ENCODE data around the gene MEGF6. TPM values are rescaled to one million over a fixed set of nuclear protein-coding genes. Genes with fewer than 3 reads are reported as not detected.

The MEGF6 gene
- total and polyA plus RNA-seq, 7 donors = 0.67 to 5.5 (median 3.7) TPM

- H3K36me3 ChIP-seq (ENCODE audit: insufficient read depth in 1 of 2, low read depth in 1 of 2) = peaks cover 6 to 57% of the 10 kb centered on the region in 2 donors
These were observed 28.1 kb upstream of the MEGF6 start for GRCh38 chr1:3639397-3639911.

GRCh38 chr1:3638676-3639075 lies 27.4 kb upstream of the MEGF6 start:
- no peak for TF ChIP-seq CTCF (IDR thresholded peaks at IDR 0.05)
- DNase-seq (no peak), ATAC-seq (no peak)
- no peaks in the 10 kb centered on the region for H3K9me3 ChIP-seq
- H3K27me3 ChIP-seq (ENCODE audit: insufficient read depth in 3 of 3, low read length in 2 of 3) = no peaks in the 10 kb centered on the region
- no peak overlapping the region for H3K4me3 ChIP-seq
- no peak overlapping the region for H3K27ac ChIP-seq
- 83 to 85% (median 85%) methylated on average over 15 of the region's 15 CpGs for WGBS, 3 donors
- peaks cover 6 to 63% of the 10 kb centered on the region in 2 donors for H3K36me3 ChIP-seq (ENCODE audit: insufficient read depth in 1 of 2, low read depth in 1 of 2)
- intact Hi-C loops (cut with DNase I) = no loop called here
- no peaks in the 10 kb centered on the region for H3K4me1 ChIP-seq

More at GRCh38 chr1:3639397-3639911, 28.1 kb upstream of the MEGF6 start:
- H3K27ac ChIP-seq = no peak overlapping the region
- H3K27me3 ChIP-seq (ENCODE audit: insufficient read depth in 3 of 3, low read length in 2 of 3) = no peaks in the 10 kb centered on the region
- no peak overlapping the region for H3K4me3 ChIP-seq
- no peaks in the 10 kb centered on the region for H3K4me1 ChIP-seq
- TF ChIP-seq CTCF (IDR thresholded peaks at IDR 0.05) = no peak
- 92 to 94% (median 93%) methylated on average over 23 of the region's 23 CpGs for WGBS, 3 donors
- H3K9me3 ChIP-seq = no peaks in the 10 kb centered on the region
- DNase-seq (no peak), ATAC-seq (no peak)
- intact Hi-C loops (cut with DNase I) = no loop called here

- no peak for DNase-seq
- Histone ChIP-seq H3K4me1 (no peaks in the 10 kb centered on the region), H3K9me3 (no peaks in the 10 kb centered on the region), H3K36me3 (ENCODE audit: insufficient read depth in 1 of 2, low read depth in 1 of 2) (peaks cover 6 to 67% of the 10 kb centered on the region in 2 donors), H3K27ac (no peak overlapping the region), H3K27me3 (ENCODE audit: insufficient read depth in 3 of 3, low read length in 2 of 3) (no peaks in the 10 kb centered on the region), H3K4me3 (no peak overlapping the region)
- 89 to 93% (median 91%) methylated on average over 12 of the region's 12 CpGs for WGBS, 3 donors
- intact Hi-C loops (cut with DNase I) = no loop called here
- no peak for TF ChIP-seq CTCF (IDR thresholded peaks at IDR 0.05)
- no peak for ATAC-seq
These were observed 26.7 kb upstream of the MEGF6 start for GRCh38 chr1:3638027-3638426.

GRCh38 chr1:3636531-3636930 lies 25.2 kb upstream of the MEGF6 start:
- intact Hi-C loops (cut with DNase I) = no loop called here
- Histone ChIP-seq H3K27me3 (ENCODE audit: insufficient read depth in 3 of 3, low read length in 2 of 3) (no peaks in the 10 kb centered on the region), H3K36me3 (ENCODE audit: insufficient read depth in 1 of 2, low read depth in 1 of 2) (peaks cover 6 to 77% of the 10 kb centered on the region in 2 donors), H3K9me3 (no peaks in the 10 kb centered on the region), H3K4me1 (no peaks in the 10 kb centered on the region), H3K4me3 (no peak overlapping the region), H3K27ac (no peak overlapping the region)
- WGBS, 3 donors = 91 to 97% (median 93%) methylated on average over 11 of the region's 11 CpGs
- no peak for TF ChIP-seq CTCF (IDR thresholded peaks at IDR 0.05)
- DNase-seq = no peak
- no peak for ATAC-seq

GRCh38 chr1:3636080-3636479 lies 24.8 kb upstream of the MEGF6 start:
- H3K9me3 ChIP-seq = no peaks in the 10 kb centered on the region
- H3K27ac ChIP-seq = no peak overlapping the region
- H3K27me3 ChIP-seq (ENCODE audit: insufficient read depth in 3 of 3, low read length in 2 of 3) = no peaks in the 10 kb centered on the region
- no peak overlapping the region for H3K4me3 ChIP-seq
- no peaks in the 10 kb centered on the region for H3K4me1 ChIP-seq
- WGBS, 3 donors = 92 to 94% (median 93%) methylated on average over 14 of the region's 14 CpGs
- no peak for DNase-seq
- ATAC-seq = no peak
- intact Hi-C loops (cut with DNase I) = no loop called here
- TF ChIP-seq CTCF (IDR thresholded peaks at IDR 0.05) = no peak
- H3K36me3 ChIP-seq (ENCODE audit: insufficient read depth in 1 of 2, low read depth in 1 of 2) = peaks cover 6 to 81% of the 10 kb centered on the region in 2 donors
